ENCODE measurements around the gene NET1.

- TF ChIP-seq CTCF (IDR thresholded peaks at IDR 0.05) (no peak), POLR2A (IDR thresholded peaks at IDR 0.05) (no peak), POLR2AphosphoS5 (IDR thresholded peaks at IDR 0.05) (no peak)
These were observed 84.2 kb downstream of the NET1 start for GRCh38 chr10:5496261-5497250.
